Cardiac septum (tissue), 1 donor: ENCODE measurements around the gene METTL23. TPM values are rescaled to one million over a fixed set of nuclear protein-coding genes. Genes with fewer than 3 reads are reported as not detected.
A peak's percentile ranks its signal among the peaks of the same experiment; 100 is the strongest.
"Not testable (repeated sequence)": the region's sequence is repeated elsewhere in the genome, so short reads cannot be mapped to it uniquely, and the experiment has no call there.

Experiments used
- DNase-seq: peaks from one replicate; pipeline ENCODE4 v3.0.0-alpha.2; 2020; ENCODE audit warnings: low spot score
- intact Hi-C: fragments of 100-400 bp; cut with DNase I; formaldehyde crosslinking; loops from one replicate; pipeline ENCODE4 v1.14.0; 2022
- total RNA-seq: library from RNA; stranded (reverse); fragmentation: NEBNext Ultra II Directional; extraction: Animal tissue kit (Norgen Biotek cat#: 25700); gene quantifications from one replicate; pipeline ENCODE4 v1.2.1, GENCODE V29; 2021
- donor health status: DM: no; HTN: no; CAD: no.

The METTL23 gene
- total RNA-seq, 1 donor from 2014 or later, result 21.4 TPM

DNA sequence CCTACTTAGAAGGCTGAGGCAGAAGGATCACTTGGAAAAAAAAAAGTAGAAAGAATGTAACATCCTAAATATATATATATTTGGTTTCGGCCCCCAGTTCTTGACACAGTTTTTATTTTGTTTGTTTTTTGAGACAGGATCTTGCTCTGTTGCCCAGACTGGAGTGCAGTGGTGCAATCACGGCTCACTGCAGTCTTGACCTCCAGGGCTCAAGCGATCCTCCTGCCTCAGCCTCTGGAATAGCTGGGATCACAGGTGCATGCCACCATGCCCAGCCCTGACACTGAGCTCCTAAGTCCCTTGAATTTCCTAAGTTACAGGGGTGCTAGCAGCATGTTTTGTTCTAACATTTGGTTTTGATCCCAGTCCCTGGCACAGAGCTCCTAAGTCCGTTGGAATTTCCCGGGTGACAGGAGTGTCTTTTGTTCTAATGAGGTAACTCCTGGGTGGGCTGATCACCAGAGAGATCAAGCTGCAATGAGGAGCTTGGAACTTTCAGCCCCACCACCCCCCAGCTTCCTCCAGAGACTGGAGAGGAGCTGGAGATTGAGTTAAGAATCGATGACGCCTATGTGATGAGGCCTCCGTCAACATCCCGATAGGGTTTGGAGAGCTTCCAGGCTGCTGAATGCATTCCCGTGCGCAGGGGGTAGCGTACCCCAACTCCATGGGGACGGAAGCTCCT is 35.9 kb upstream of the METTL23 start:
- DNase-seq, result no peak
- intact Hi-C loops, result no loop called here

DNA sequence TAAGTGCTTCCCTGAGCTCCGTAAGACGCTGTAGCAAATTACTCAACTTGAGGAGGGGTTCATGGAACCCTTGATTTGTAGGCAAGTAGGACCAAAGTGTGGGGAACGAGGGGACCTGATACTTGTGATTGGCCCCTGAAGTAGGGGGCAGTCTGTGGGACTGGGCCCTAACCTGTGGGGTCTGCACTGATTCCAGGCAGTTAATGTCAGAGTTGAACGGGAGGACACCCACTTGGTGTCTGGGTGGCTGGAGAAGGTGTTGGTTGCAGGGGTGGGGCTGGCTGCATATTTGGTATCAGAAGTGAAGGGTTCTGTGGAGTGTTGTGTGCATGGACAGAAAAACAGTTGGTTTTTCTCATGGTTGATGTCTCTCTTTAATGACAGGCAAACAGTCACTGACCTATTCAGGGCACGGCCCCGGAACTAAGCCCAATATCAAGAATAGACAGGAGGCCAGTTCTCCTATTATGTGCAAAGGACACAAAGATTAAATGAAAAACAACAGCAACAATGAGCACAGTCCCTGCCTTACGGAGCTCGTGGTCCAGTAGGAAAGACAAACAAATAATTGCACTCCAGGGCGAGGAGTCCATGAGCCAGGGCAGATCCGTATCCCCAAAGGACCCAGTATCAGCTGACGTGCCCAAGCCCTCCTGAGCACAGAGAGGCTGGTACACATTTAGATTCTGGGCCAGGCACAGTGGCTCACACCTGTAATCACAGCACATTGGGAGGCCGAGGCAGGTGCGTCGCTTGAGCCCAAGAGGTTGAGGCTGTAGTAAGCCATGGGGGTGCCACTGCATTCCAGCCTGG is 35.1 kb upstream of the METTL23 start:
- intact Hi-C loops, result no loop called here
- DNase-seq, result no peak

DNA sequence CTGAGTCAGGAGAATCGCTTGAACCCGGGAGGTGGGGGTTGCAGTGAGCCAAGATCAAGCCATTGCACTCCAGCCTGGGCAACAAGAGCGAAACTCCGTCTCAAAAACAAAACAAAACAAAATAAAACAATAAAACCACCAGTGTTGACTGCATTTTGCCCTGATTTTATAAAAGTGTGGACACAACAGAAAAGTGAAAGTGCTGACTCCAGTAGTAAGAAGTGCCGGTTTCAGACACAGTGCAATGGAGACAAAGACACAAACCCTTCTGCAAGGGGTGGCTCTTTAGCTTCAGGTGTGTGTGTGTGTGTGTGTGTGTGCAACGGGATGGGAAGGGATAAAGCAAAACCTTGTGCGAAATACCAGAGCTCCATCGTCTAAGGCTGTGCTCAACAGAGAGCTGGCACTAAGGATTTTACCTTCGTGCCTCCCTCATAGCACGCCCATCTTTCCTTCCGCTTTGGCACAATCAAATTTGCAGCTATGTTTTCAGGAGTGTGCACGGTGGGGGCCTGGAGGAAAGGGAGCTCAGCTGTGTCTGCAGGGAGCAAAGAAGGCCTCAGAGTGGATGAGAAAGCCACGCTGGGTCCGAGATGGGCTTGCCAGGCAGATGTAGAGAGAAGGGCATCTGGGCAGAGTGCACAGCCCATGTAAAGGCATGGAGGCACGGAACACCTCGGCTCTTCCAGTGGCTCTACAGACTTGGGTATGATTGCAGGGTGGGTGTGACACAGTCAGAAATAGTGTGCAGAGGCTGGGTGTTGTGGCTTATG is 31.4 kb upstream of the METTL23 start:
- intact Hi-C loops, result no loop called here
- DNase-seq, result no peak

DNA sequence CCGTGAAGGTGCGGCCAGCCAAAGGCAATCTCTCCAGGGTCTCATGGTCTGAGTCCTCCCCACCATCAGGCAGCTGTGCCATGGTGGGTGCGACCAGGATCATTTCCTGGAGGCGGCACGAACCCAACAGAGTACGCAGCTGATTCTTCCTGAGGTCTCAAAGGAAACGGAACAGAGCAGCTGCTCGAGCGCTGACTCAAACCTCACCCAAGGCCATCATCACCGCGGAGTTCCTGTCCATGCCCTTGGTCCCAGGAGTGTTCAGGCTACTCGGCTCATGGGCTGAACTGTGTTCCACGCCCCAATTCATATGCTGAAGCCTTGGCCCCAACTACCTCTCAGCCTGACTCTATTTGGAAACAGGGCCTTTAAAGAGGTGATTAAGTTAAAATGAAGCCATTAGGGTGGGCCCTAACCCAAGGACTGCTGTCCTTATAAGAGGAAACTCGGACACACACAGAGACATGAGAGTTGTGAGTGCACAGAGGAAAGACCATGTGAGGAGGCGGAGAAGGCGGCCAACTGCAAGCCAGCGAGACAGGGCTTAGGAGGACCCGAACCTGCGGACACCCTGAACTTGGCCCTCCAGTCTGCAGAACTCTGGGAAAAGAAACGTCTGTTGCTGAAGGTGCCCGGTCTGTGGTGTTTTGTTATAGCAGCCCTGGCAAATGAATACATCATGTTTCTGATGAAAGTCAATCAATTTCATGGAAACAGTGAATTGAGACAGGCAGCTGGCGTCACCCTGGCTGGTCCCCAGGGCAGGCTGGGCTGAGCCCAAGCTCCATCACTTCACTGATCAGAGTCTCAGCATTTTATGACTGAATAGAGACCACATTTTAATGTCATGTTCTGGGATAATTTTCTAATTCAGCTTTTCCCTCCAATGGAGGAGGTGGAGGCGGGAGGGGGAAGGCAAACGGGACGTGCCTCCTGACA is 29.6 kb upstream of the METTL23 start:
- intact Hi-C loops, result no loop called here

DNA sequence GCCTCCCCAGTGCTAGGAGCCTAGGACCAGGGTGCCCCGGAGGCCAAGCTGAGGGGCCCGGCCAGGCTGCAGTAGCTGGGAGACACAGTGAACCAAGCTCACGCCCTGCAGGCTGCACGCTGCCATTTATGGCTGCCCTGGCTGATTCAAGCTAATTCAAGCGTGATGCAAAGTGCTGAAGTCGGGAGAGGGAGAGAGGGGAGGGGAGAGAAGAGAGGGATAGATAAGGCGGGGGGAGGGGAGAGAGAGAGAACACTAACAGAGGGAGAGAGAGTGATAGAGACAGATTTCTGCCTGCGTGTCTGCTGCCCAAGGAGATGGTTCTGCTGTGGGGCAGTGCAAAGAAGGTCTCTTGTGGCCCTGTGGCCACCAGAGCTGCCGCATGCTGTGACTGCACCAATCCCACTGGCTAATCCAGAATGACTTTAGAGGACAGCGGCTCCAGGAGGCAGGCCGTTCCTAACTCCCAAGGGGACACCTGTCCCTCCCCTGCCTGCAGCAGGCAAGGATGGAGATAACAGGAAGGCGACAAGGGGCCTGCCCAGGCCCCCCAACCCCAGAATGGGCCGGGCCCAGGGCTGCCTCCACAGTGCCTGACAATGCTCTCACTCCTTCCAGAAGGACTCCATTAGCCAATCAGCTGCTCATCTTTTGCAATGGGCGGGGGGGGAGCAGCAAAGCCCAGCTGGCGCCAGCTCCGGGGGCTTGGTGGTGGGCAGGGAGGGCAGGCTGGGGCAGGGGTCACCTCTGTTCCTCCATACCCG is 28.8 kb upstream of the METTL23 start:
- intact Hi-C loops, result no loop called here

More for the DNA sequence above, 29.6 kb upstream of the METTL23 start:
- no peak for DNase-seq

DNA sequence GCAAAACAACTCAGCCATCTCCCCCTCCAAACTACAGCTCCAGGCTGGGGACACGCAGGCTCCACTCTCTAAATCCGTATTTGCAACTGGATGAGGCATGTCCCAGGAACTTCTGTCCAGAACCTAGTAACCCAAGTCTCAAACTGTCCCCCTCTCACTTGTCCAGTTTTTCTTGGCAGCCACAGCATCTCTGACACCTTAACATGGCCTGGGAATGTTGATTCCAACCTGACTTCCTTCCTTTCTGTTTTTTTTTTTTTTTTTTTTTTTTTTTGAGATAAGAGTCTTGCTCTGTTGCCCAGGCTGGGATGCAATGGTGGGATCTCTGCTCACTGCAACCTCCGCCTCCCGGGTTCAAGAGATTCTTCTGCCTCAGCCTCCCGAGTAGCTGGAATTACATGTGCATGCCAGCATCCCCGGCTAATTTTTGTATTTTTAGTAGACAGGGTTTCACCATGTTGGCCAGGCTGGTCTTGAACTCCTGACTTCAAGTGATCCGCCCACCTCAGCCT is 28.1 kb upstream of the METTL23 start:
- DNase-seq, intact Hi-C loops: not testable (repeated sequence)

More for the DNA sequence above, 28.8 kb upstream of the METTL23 start:
- DNase-seq, result no peak

DNA sequence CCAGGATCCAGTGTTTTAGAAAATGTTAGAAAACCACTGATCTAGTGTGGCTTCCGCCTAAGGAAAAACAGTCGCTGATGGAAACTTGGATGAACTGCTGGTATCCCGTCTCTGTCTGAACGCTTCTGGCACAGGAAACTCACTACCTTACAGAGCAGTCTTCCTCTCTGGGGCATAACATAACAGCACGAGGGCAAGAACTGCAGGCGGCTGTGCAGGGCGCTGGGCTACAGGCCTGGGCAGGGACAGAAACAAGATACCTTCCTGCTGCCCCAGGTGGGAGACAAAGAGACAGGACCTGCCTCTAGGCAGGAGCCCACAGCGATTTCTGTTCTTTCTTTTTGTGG is 26.4 kb upstream of the METTL23 start:
- no peak for DNase-seq
- intact Hi-C loops, result loop anchor here (1.0 kb wide), 2 partner anchors 9 to 12 kb away; no protein-coding TSS in a partner anchor

DNA sequence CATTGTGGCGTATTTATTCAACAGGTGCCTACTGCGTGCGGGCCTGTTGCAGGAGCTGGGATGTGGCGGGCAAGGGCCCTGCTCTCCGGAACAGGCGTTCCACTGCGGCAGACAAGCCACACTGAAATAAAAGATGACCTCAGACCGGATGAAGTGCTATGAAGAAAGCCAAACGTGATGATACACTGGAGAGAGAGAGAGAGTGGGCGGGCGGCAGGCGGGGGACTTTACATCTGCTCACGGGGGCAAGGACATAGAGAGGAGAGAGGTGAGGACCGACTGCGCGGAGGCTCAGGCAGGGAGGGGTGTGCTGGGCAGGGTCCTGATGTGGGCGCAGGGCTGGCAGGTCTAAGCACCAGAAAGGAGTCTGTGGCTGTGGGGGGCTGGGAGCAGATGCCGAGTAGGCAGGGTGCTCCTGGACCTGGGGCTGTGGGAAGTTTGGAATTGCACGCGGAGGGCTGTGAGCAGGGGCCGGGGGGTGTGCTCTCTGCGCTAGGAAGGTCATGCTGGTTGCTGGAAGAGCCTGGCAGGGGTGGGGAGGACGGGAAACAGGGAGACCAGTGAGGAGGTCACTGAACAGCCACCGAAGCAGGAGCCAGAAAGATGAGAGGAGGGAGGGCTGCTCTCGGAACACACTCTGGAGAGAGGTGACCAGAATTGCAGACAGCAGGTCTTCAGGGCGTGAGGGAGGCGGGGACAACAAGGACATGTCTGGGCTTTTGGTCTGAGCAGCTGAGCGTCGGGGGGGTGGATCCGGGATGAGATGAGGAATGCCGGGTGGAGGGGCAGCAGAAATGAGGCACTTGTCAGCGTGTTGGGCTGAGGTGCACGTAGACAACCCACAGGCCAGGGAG is 25.8 kb upstream of the METTL23 start:
- DNase-seq, result no peak
- intact Hi-C loops, result loop anchor here (1.0 kb wide), 2 partner anchors 8 to 13 kb away; no protein-coding TSS in a partner anchor

DNA sequence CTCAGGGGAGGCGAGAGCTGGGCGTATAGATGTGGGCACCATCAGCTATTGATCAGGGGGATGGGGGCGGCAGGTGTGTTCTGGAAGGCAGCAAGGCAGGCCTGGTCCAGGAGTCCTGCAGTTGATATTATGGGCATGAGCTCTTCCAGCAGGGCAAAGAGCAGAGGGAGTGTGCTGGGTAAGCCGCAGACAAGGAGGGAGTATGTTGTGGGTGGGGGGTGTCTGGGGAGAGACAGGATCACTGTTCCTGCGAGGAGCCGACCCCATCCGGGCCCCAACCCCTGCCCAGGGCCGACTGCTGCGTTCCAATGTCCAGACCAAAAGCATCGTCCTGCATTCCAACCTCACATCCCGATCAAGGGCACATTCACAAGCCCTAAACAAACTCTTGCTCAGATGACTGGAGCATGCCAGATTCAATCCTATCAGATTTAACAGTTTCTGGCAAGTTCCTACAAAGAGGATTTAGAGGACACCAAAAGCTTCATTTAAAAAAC is 25.1 kb upstream of the METTL23 start:
- intact Hi-C loops, result no loop called here
- DNase-seq, result no peak

DNA sequence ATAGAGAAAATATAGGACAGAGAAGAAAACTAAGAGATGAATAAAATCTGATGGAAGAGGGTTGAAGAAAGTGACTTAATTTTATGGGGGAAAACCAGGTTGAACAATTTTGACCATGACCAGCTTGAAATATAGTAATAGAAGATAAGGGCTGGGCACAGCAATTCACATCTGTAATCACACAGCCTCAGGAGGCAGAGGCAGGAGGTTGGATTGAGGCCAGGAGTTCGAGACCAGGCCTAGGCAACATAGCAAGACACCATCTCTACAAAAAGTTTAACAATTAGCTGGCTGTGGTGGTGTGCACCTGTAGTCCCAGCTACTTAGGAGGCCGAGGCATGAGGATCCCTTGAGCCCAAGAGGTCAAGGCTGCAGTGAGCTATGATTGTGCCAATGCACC is 24.6 kb upstream of the METTL23 start:
- intact Hi-C loops, result no loop called here
- DNase-seq, result no peak

DNA sequence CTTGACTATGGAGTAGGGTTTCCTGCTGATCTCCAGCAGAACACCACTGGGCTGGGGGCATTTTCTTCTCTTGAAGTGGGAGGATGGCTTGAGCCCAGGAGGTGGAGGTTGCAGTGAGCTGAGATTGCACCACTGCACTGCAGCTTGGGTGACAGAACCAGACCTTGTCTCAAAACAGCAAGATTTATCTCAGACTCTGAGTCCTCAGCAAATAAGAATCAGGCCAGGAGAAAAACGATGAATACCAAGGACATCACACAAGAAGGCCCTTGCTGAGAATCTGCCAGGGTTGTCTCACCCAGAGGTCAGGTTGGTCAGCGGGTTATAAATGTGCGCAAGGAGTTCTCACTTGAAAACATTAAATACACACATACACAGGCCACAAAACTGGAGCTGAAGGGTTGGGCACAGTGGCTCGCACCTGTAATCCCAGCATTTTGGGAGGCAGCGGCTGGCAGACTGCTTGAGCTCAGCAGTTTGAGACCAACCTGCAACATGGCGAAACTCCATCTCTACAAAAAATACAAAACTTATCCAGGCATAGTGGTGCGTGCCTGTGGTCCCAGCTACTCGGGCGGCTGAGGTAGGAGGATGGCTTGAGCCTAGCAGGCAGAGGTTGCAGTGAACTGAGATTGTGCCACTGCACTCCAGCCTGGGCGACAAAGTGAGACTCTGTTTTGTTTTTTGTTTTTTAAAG is 23.6 kb upstream of the METTL23 start:
- DNase-seq, result no peak
- intact Hi-C loops, result no loop called here

DNA sequence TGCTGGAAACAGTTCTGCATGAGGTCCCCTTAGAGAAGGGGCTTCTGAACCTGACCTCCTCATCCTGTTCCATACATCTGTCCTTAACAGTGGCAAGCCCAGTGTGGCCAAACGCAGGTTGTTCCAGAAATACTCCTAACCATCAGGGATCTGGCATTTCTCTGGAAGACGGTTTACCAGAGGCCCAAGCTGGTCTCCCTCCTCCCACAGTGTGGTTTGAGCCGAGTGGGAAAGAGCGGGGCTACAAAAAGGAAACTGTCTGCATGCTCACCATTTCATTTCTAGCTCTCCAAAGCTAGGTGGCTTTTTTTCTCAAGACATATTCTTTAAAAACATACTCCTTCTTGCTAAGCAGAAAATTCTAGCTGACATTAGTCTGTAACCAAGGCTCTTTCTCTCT is 21.8 kb upstream of the METTL23 start:
- DNase-seq, result no peak
- intact Hi-C loops, result no loop called here

DNA sequence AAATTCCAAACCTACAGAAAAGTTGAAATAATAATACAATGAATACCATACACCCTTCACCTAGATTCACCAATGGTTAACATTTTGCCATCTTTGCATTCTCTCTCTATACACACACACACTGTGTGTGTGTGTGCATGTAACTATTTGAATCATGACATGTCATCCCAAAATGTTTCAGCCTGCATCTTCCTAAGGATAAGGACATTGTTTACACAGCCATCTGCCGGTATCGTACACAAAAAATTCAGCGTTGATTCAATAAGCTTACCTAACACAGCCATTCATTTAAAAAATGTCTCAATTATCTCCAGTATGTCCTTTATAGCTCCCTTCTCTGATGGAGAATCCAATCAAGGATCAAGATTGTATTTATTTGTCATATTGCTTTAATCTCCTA is 19.8 kb upstream of the METTL23 start:
- intact Hi-C loops, result no loop called here
- DNase-seq, result no peak

DNA sequence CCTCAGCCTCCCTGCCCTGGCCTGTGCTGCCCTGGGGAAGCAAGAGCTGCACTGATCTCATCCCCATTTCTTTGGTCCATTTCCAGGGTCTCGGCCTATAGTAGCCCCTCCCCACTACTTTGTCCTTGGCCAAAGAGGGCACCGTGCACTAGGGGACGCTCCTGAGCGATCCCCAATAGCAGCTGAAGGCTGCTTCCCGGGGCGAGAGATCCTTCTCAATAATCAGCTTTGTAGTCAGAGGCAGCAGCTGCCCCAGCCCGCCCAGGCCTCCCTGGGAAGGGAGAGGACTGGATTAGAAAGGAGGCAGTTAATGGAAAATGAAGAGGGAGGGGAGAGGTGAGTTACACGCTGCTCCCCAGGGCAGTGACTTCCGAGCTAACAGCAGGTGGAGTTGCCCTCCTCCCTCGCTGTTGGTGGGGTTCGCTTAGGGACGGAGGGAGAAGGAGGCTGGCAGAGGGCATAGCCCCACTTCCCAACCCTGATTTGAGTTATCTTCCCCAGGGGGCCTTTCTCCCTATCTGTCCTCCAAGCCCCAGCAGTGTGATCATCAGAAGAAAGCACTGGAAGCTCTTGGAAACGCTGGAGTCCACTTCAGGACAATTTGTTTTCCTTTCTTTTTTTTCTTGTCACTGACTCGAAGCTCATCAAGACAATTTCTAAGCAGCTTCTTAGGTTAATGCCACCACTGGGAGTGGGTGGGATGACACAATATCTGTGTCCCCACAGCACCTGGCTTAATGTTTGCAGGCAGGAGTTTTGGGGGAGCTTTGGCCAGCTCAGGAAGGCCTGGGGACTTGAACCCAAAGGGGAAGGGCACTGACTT is 18.4 kb upstream of the METTL23 start:
- intact Hi-C loops, result loop anchor here (2.0 kb wide), 1 partner anchor 19 kb away; no protein-coding TSS in a partner anchor
- DNase-seq, result no peak

DNA sequence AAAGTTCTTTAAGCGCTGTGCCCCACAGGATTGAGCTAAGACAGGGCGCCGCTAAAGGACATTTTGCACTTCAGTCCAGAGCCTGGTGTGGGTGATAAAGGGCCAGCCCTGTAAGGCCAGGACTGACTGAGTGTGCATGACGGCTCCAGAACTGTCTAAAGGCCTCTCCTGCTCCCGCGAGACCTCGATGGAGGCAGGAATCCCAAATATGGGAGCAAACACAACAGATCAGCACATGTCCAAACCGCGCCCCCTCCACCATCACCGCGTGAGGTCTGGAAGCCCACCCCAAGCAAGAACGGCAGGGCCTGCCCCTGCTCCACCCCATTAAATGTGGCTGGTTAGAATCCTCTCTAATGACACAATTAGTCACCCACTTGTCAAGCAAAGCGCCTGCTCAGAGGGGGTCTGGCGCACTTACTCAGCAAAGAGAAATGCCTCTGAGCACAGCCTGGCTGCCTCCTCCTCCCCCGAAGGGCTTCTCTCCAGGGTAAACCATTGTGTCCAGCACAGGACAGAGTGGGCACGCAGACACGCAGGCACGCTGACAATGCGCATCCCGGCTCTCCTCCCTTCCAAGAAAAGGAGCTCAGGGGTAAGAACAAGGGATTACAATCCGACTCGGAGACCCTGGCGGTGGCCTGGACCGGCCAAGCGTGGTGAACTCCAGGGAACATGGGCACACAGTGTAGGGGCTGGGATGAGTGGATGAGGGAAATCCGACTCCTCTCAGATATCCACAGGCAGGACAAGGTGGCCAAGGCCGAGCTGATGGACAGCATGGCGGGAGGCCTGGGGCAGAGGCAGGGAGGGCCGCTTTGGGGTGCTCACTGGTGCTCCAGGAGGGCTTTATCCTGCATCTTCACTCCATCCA is 17.3 kb upstream of the METTL23 start:
- DNase-seq, result peak; percentile 92
- intact Hi-C loops, result loop anchor here (1.0 to 2.0 kb wide), 2 partner anchors 9 to 21 kb away; no protein-coding TSS in a partner anchor
